ENCODE measurements around the gene NHP2.

Gene NHP2

GRCh38 chr5:178115136-178115813 is 38.4 kb downstream of the NHP2 start:
- DNase-seq: no peak

- peak in 4 of 51 donors; percentile 16 to 31 (median 22) for DNase-seq
Measured at GRCh38 chr5:178114325-178115135, 39.2 kb downstream of the NHP2 start.

DNA sequence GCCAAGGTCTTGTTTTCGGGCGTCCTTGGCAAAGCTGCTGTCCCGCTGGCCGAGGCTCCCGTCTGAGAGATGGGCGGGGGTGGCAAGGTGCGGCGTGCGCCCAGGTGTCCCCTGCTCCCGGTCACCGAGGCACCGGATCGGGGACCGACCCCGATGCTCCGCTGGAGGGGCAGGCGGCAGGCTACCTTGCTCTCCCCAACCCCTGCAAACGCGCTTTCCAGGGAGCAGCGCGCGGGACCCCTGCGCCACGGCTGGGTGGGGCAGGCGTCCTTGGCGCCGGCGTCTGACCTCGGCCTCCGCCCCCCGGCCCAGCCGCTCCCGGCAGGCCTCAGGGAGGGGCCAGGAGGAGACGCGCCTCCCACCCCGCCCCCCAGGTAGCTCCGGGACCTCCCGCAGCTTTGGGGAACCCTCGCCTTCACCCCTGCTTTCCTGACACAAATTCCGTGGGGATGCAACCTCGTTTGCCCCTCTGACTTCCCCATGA is 39.8 kb downstream of the NHP2 start:
- DNase-seq: no peak

DNA sequence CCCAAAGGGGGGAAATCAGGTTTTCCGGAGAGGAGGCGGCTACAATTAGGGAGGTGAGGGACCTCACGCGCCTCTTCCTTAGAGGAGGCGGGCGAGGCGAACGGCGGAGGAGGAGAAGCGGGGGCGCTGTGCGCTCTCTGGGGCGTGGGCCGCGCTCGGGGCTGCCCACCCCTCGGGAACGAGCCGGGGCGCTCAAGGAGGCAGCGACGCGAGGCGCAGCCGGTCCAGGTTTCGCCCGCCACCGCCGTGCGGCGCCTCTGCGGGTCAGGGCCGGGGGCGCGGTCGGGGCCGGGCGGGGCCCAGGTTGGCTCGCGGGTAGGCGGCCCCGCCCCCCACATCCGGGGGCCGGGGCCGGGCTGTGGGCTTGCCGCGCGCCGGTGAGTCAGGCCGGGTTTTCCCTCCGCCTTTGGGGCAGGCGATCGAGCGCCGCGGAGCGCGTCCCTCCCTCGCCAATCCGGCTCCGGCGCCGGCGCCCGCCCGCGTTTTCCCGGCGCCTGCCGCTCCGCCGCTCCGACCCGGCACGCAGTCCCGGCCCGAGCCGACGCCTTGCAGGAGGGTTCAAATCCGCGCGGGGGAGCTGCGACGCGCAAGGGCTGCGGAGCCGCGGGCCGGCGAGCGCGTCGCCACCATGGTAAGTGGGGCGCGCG is 40.4 kb downstream of the NHP2 start, which contains the start of gene N4BP3:
Gene N4BP3, plus strand, starts transcription at position 392 of the 647 bp plus-strand sequence. CDS start 6,052 bp downstream, outside the sequence.
- peak in 5 of 51 donors; percentile 9 to 28 (median 17) for DNase-seq

GRCh38 chr5:178112545-178112944 is 41.1 kb downstream of the NHP2 start:
- DNase-seq: no peak

DNA sequence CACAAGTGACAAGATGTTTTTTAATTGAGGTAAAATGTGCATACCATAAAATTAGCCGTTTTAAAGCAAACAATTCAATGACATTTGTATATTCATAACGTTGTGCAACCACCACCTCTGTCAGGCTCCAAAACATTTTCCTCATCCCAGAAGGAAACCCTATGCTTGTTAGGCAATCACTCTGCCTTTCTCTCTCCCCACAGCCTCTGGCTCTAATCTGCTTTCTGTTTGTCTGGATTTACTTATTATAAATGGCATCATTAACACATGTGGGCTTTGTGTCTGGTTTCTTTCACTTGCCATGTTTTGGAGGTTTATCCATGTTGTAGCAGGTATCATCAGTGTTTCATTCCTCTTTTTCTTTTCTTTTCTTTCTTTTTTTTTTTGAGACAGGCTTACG is 41.8 kb downstream of the NHP2 start:
- no peak for DNase-seq

- DNase-seq: no peak
Measured at GRCh38 chr5:178110511-178110910, 43.2 kb downstream of the NHP2 start.

DNA sequence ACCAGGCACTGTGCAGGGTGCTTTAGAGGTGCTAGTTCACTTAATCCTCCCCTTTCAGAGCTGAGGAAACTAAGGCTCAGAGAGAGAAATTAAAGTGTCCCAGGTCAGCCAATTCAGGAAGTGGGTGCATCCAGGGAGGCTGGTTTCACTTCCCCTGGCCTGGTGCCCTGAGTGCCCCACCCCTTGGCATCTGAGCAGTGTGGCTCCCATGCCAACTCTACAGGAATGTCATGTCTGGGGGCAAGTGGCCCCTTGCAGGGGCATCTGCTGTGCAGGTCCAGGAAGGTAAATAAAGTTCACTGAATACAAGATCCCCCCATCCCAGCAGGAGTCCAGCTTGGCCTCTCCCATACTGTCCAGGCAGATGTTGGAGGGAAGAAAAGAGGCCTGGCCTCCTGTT is 44.7 kb downstream of the NHP2 start:
- no peak for DNase-seq

GRCh38 chr5:178108446-178108845 is 45.2 kb downstream of the NHP2 start:
- no peak for DNase-seq

GRCh38 chr5:178107756-178108310 is 45.9 kb downstream of the NHP2 start:
- no peak for DNase-seq

DNA sequence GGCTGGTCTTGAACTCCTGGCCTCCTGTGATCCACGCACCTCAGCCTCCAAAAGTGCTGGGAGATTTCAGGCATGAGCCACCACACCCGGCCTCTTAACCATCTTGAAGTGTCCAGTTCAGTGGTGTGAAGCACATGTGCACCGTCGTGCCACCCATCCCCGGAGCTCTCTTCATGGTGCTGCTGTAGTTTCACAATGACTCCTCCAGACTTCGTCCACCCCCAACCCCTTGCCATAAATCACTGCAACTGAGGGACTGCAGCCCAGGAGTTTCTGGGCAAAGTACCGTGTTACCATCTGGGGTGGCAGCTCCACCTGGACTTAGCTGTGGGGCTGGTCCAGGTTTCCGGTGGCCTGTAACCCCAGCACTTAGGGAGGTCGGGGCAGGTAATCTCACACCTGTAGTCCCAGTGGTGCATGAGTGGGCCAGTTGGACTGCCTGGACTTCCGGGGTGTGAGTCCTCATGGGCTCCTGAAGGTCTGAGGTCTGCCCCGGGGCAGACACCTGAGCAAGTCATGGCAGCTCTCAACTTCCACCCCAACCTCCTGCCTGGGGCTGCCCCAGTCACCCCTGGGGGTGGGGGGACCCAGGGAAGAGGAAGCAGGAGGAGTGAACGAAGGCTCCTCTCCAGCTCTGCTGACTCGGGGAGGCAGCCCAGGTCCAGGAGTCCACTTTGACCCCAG is 47.0 kb downstream of the NHP2 start:
- no peak for DNase-seq

- DNase-seq: no peak
Measured at GRCh38 chr5:178106086-178106485, 47.6 kb downstream of the NHP2 start.

GRCh38 chr5:178104492-178104891 is 49.2 kb downstream of the NHP2 start:
- no peak for DNase-seq

DNA sequence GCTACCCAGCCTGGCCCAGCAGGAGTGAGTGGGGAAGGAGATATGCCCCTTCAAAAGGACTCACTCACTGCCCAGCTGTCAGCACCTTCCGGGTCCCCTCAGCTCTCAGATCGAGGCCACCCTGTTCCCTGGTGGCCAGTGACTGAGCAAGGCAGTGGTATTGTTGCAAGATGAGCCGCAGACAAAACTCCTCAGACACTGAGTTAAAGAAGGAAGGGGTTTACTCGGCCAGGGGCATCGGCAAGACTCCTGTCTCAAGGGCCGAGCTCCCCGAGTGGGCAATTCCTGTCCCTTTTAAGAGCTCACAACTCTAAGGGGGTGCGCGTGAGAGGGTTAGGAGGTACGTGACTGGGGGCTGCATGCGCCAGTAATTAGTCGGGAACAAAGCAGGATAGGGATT is 50.1 kb downstream of the NHP2 start:
- DNase-seq: no peak
